Globus pallidus (tissue), 1 donor: ENCODE measurements around the gene SEPTIN6.

Experiments
- DNase-seq: peaks from one replicate; pipeline ENCODE4 v3.0.0-alpha.2; 2015; ENCODE audit warnings: low spot score

The SEPTIN6 gene

GRCh38 chrX:119648421-119648775 is 44.6 kb downstream of the SEPTIN6 start:
- DNase-seq = no peak

GRCh38 chrX:119647552-119648420 is 45.2 kb downstream of the SEPTIN6 start:
- no peak for DNase-seq

- DNase-seq = no peak
Measured at GRCh38 chrX:119647089-119647488, 45.9 kb downstream of the SEPTIN6 start.

DNA sequence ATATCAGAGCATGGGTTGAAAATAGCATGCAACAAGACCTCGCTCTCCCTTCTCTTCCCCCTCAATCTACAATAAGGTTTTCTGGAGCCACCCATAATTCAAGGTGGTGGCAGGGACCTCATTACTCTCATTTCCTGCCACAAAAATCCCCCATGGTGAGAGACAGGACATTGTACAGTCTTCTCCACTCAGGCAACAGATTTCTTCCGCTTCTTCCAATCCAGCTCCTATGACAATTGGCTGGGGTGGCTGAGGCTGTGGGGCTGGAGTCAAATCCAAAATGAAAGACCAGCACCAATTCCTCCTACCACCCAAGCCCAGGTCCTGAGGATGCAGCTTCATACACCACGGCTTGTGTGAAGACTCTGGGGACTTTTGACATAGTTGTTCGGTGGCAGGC is 46.5 kb downstream of the SEPTIN6 start:
- DNase-seq = no peak

GRCh38 chrX:119643696-119644095 is 49.3 kb downstream of the SEPTIN6 start:
- no peak for DNase-seq
